SU-DHL-6 (cell line): Measurements from ENCODE around the gene OR2Y1.

ENCODE experiments used
- H2AFZ ChIP-seq: fragments of 200-600 bp; sonication (generic); 2 replicates; pipeline ENCODE4 v1.6.1; 2014; ENCODE audit warnings: low read depth, mild to moderate bottlenecking, moderate library complexity, mixed read lengths, antibody characterized with exemption, low read length; ENCODE audit not compliant: severe bottlenecking
- H3F3A ChIP-seq: fragments of 200-600 bp; shearing (Covaris generic); 2 replicates; pipeline ENCODE4 v1.6.0; 2016; ENCODE audit warnings: antibody characterized with exemption, mild to moderate bottlenecking; ENCODE audit not compliant: insufficient read depth
- H3K27ac ChIP-seq: fragments of 200-600 bp; sonication (generic); 2 replicates; pipeline ENCODE4 v1.5.1; 2016; ENCODE audit warnings: low read depth, mild to moderate bottlenecking, low read length, moderate library complexity, mixed read lengths
- H3K27me3 ChIP-seq: fragments of 200-600 bp; sonication (generic), shearing (Covaris generic); 2 replicates; pipeline ENCODE4 v1.6.0; 2014; ENCODE audit warnings: mild to moderate bottlenecking, low read length
- H3K36me3 ChIP-seq: fragments of 200-600 bp; sonication (generic); 2 replicates; pipeline ENCODE4 v1.6.1; 2014; ENCODE audit warnings: mild to moderate bottlenecking, low read length, mixed read lengths
- H3K4me2 ChIP-seq: fragments of 300-600, 200-600 bp; shearing (Covaris generic), sonication (generic); 2 replicates; pipeline ENCODE4 v1.6.0; 2014; ENCODE audit warnings: low read length, low read depth, mild to moderate bottlenecking; ENCODE audit not compliant: poor library complexity, severe bottlenecking
- H3K4me3 ChIP-seq: fragments of 200-600 bp; sonication (generic); 2 replicates; pipeline ENCODE4 v1.5.1; 2014; ENCODE audit warnings: antibody characterized with exemption, low read length, mild to moderate bottlenecking, mixed read lengths; ENCODE audit not compliant: insufficient read depth, poor library complexity, severe bottlenecking
- H3K79me2 ChIP-seq: fragments of 200-600 bp; sonication (generic); 2 replicates; pipeline ENCODE4 v1.6.1; 2014; ENCODE audit warnings: mild to moderate bottlenecking, low read length, moderate library complexity; ENCODE audit not compliant: insufficient read depth
- H3K9ac ChIP-seq: fragments of 200-600 bp; sonication (generic); 2 replicates; pipeline ENCODE4 v1.7.0; 2014; ENCODE audit warnings: mild to moderate bottlenecking, low read length
- H3K9me2 ChIP-seq: fragments of 200-600 bp; sonication (generic); replicated peaks from 2 replicates; pipeline ENCODE4 v1.6.1; 2014; ENCODE audit warnings: low read length; ENCODE audit not compliant: insufficient read depth
- H3K9me3 ChIP-seq: fragments of 200-600 bp; sonication (generic); 2 replicates; pipeline ENCODE4 v1.6.1; 2014; ENCODE audit warnings: low read length, mixed read lengths; ENCODE audit not compliant: insufficient read depth
- H4K20me1 ChIP-seq: fragments of 200-600 bp; sonication (generic); 2 replicates; pipeline ENCODE4 v1.6.1; 2014; ENCODE audit warnings: low read depth, mild to moderate bottlenecking, antibody characterized with exemption, low read length, moderate library complexity, mixed read lengths
- EZH2phosphoT487 ChIP-seq: fragments of 200-600 bp; sonication (generic), shearing (Covaris generic); conservative IDR thresholded peaks from 2 replicates; pipeline ENCODE4 v1.6.1; 2018; ENCODE audit warnings: mild to moderate bottlenecking, antibody characterized with exemption, low read length, moderate library complexity, mixed read lengths
- TF ChIP-seq, protein P1 (sequence below): fragments of 200-600 bp; sonication (generic); IDR thresholded peaks from one replicate; pipeline ENCODE4 v1.5.1; 2017; ENCODE audit warnings: antibody characterized with exemption, mild to moderate bottlenecking, low read length, moderate library complexity; ENCODE audit not compliant: insufficient read depth, poor library complexity, severe bottlenecking

The OR2Y1 gene

DNA sequence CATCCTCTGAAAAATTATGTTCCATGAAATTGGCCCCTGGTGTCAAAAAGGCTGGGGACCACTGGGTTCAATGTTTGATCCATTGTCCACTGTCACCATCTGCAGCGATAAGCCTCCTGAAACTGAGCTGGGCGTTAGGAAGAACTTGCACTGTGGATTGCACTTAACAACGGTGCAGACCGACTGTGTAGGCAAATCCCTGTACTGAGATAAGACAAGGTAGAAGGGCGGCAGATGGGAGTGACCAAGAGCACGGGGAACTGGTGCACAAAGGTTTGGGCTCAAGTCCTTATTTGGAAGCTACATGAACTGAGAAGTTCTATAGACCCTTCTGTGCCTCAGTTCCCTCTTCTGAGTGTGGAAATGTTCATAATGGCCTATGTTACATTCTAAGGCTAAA, 48.8 kb downstream of the OR2Y1 start:
- Histone ChIP-seq H3K4me2 (no peak overlapping the region), H3K27me3 (no peaks in the 10 kb centered on the region), H3K9ac (no peak overlapping the region), H3K79me2 (no peaks in the 10 kb centered on the region), H3K9me3 (no peaks in the 10 kb centered on the region), H3K4me3 (no peak overlapping the region), H3F3A (no peaks in the 10 kb centered on the region), H4K20me1 (no peaks in the 10 kb centered on the region), H2AFZ (no peak overlapping the region), H3K27ac (no peak overlapping the region), H3K9me2 (no peaks in the 10 kb centered on the region), H3K36me3 (no peaks in the 10 kb centered on the region)
- TF ChIP-seq, protein P1, sequence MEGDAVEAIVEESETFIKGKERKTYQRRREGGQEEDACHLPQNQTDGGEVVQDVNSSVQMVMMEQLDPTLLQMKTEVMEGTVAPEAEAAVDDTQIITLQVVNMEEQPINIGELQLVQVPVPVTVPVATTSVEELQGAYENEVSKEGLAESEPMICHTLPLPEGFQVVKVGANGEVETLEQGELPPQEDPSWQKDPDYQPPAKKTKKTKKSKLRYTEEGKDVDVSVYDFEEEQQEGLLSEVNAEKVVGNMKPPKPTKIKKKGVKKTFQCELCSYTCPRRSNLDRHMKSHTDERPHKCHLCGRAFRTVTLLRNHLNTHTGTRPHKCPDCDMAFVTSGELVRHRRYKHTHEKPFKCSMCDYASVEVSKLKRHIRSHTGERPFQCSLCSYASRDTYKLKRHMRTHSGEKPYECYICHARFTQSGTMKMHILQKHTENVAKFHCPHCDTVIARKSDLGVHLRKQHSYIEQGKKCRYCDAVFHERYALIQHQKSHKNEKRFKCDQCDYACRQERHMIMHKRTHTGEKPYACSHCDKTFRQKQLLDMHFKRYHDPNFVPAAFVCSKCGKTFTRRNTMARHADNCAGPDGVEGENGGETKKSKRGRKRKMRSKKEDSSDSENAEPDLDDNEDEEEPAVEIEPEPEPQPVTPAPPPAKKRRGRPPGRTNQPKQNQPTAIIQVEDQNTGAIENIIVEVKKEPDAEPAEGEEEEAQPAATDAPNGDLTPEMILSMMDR, result no peak
- no peak for TF ChIP-seq EZH2phosphoT487

DNA sequence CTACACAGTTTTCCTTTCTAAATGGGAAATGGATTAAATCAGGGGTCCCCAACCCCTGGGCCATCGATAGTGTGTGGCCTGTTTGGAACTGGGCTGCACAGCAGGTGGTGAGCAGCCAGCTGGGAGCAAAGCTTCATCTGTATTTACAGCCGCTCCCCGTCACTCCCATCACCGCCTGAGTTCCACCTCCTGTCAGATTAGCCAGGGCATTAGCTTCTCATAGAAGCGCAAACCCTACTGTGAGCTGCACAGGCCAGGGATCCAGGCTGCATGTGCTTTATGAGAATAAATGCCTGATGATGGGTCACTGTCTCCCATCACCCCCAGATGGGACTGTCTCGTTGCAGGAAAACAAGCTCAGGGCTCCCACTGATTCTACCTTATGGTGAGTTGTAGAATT, 49.3 kb downstream of the OR2Y1 start:
- Histone ChIP-seq H3K4me3 (no peak overlapping the region), H4K20me1 (no peaks in the 10 kb centered on the region), H3K9me3 (no peaks in the 10 kb centered on the region), H3K9ac (no peak overlapping the region), H3K4me2 (no peak overlapping the region), H3K36me3 (no peaks in the 10 kb centered on the region), H3K27me3 (no peaks in the 10 kb centered on the region), H2AFZ (no peak overlapping the region), H3K27ac (no peak overlapping the region), H3K79me2 (no peaks in the 10 kb centered on the region), H3K9me2 (no peaks in the 10 kb centered on the region), H3F3A (no peaks in the 10 kb centered on the region)
- TF ChIP-seq, protein P1, result no peak
- TF ChIP-seq EZH2phosphoT487, result no peak

DNA sequence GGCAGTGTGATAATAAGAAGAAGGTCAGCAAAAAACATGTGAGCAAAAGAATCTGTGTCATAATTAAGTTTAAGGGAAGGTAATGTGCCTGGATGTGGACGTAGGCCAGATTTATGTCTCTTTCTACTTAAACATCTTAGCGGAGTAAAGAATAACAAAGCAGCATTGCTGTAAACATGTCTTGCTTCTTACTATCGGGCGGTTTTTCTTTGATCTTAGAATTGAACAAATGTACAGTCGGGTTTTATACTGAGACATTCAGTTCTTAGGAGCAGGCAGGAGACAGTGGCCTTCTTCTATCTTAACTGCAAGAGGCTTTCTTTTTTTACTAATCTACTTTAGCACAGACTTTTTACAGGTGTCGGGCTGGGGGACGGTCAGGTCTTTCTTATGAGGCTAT, 50.1 kb downstream of the OR2Y1 start:
- no peak overlapping the region for H3K4me2 ChIP-seq
- no peaks in the 10 kb centered on the region for H3K36me3 ChIP-seq
- no peak overlapping the region for H3K9ac ChIP-seq
- H3K9me2 ChIP-seq, result no peaks in the 10 kb centered on the region
- H3K79me2 ChIP-seq, result no peaks in the 10 kb centered on the region
- no peaks in the 10 kb centered on the region for H3K27me3 ChIP-seq
- H4K20me1 ChIP-seq, result no peaks in the 10 kb centered on the region
- no peaks in the 10 kb centered on the region for H3F3A ChIP-seq
- H3K27ac ChIP-seq, result no peak overlapping the region
- H3K4me3 ChIP-seq, result no peak overlapping the region
- TF ChIP-seq, protein P1, result no peak
- no peak for TF ChIP-seq EZH2phosphoT487
- H2AFZ ChIP-seq, result no peak overlapping the region
- H3K9me3 ChIP-seq, result no peaks in the 10 kb centered on the region
